HepG2 (cell line): ENCODE data around the gene TRIO. TPM values are rescaled to one million over a fixed set of nuclear protein-coding genes. Genes with fewer than 3 reads are reported as not detected.

ENCODE experiments used
- ARNT2 ChIP-seq: sonication (generic); formaldehyde crosslinking; IDR thresholded peaks from 2 replicates; pipeline ENCODE4 v1.8.0; 2022; ENCODE audit warnings: mild to moderate bottlenecking, low read depth, missing genetic modification reagents, moderate library complexity
- ATM ChIP-seq: fragments of 450-650 bp; IDR thresholded peaks from 2 replicates; pipeline ENCODE4 v1.7.1; 2017; ENCODE audit warnings: mild to moderate bottlenecking, borderline replicate concordance
- CTCF ChIP-seq: sonication (generic); formaldehyde crosslinking; IDR thresholded peaks from 2 replicates; pipeline ENCODE4 v1.5.0; 2020; ENCODE audit warnings: mild to moderate bottlenecking, missing genetic modification reagents, moderate library complexity
- FOSL2 ChIP-seq: sonication (generic); formaldehyde crosslinking; IDR thresholded peaks from 2 replicates; pipeline ENCODE4 v1.4.0; 2020; ENCODE audit warnings: missing genetic modification reagents
- LCORL ChIP-seq, 2 experiments: fragments of 450-650 bp in 1 of 2; sonication (generic) in 1 of 2; formaldehyde crosslinking in 1 of 2; IDR thresholded peaks; 2 replicates each; pipeline versions ENCODE4 v1.5.0 to v1.6.1; 2017 to 2020; ENCODE audit warnings: antibody characterized with exemption in 1 of 2, missing genetic modification reagents in 1 of 2
- POGK ChIP-seq: sonication (generic); formaldehyde crosslinking; conservative IDR thresholded peaks from 2 replicates; pipeline ENCODE4 v1.8.0; 2022; ENCODE audit warnings: mild to moderate bottlenecking, moderate library complexity, missing genetic modification reagents
- PPARG ChIP-seq: conservative IDR thresholded peaks from 2 replicates; pipeline ENCODE4 v1.6.1; 2016; ENCODE audit warnings: missing biosample characterization, missing genetic modification reagents
- PRPF4 ChIP-seq: fragments of 200-400 bp; formaldehyde crosslinking; IDR thresholded peaks from 2 replicates; pipeline ENCODE4 v1.6.1; 2016; ENCODE audit warnings: low read length, low read depth; ENCODE audit not compliant: poor library complexity, severe bottlenecking
- RAD21 ChIP-seq: fragments of 450-650 bp; formaldehyde crosslinking; IDR thresholded peaks from 2 replicates; pipeline ENCODE4 v1.5.0; 2020; ENCODE audit warnings: mild to moderate bottlenecking
- STAG1 ChIP-seq: sonication (generic); formaldehyde crosslinking; IDR thresholded peaks from 2 replicates; pipeline ENCODE4 v1.4.0; 2020; ENCODE audit warnings: missing genetic modification reagents
- USF2 ChIP-seq, 2 experiments: sonication (generic) in 1 of 2; formaldehyde crosslinking in 1 of 2; IDR thresholded peaks; 2 replicates each; pipeline versions ENCODE4 v1.5.1 to v1.6.1; 2011 to 2020; ENCODE audit warnings: borderline replicate concordance in 1 of 2, low read depth in 1 of 2, low read length in 1 of 2, mild to moderate bottlenecking in 1 of 2, missing genetic modification reagents in 1 of 2, moderate library complexity in 1 of 2
- YEATS2 ChIP-seq: sonication (generic); formaldehyde crosslinking; IDR thresholded peaks from 2 replicates; pipeline ENCODE4 v1.4.0; 2020; ENCODE audit warnings: missing genetic modification reagents, borderline replicate concordance
- ZBTB1 ChIP-seq: sonication (generic); formaldehyde crosslinking; IDR thresholded peaks from 2 replicates; pipeline ENCODE4 v1.4.0; 2020; ENCODE audit warnings: missing genetic modification reagents, borderline replicate concordance
- ZFP90 ChIP-seq: sonication (generic); formaldehyde crosslinking; IDR thresholded peaks from 2 replicates; pipeline ENCODE4 v1.8.0; 2022; ENCODE audit warnings: missing genetic modification reagents, mild to moderate bottlenecking, inconsistent platforms, borderline replicate concordance
- ZNF276 ChIP-seq: sonication (generic); formaldehyde crosslinking; IDR thresholded peaks from 2 replicates; pipeline ENCODE4 v1.4.0; 2020; ENCODE audit warnings: mild to moderate bottlenecking, low read depth, missing genetic modification reagents
- ZNF343 ChIP-seq: sonication (generic); formaldehyde crosslinking; IDR thresholded peaks from 2 replicates; pipeline ENCODE4 v1.4.0; 2020; ENCODE audit warnings: mild to moderate bottlenecking, missing genetic modification reagents
- ZNF431 ChIP-seq: sonication (generic); formaldehyde crosslinking; IDR thresholded peaks from 2 replicates; pipeline ENCODE4 v1.9.0; 2022; ENCODE audit warnings: missing genetic modification reagents, low read depth, mild to moderate bottlenecking, borderline replicate concordance
- ZNF550 ChIP-seq: sonication (generic); formaldehyde crosslinking; IDR thresholded peaks from 2 replicates; pipeline ENCODE4 v1.4.0; 2020; ENCODE audit warnings: mild to moderate bottlenecking, missing genetic modification reagents, borderline replicate concordance
- ZNF569 ChIP-seq: sonication (generic); formaldehyde crosslinking; IDR thresholded peaks from 2 replicates; pipeline ENCODE4 v1.5.0; 2020; ENCODE audit warnings: mild to moderate bottlenecking, missing genetic modification reagents, moderate library complexity, borderline replicate concordance
- ZNF589 ChIP-seq: sonication (generic); formaldehyde crosslinking; conservative IDR thresholded peaks from 2 replicates; pipeline ENCODE4 v1.8.0; 2022; ENCODE audit warnings: mild to moderate bottlenecking, moderate library complexity, missing genetic modification reagents
- polyA plus RNA-seq, 8 experiments: library from polyadenylated mRNA; depleted of rRNA in 3 of 8; stranded (reverse) in 7 of 8; unstranded in 1 of 8; fragments of >200 nt; fragmentation: Illumina TruSeq in 4 of 8; extraction: Trizol in 4 of 8; gene quantifications; 2 replicates each; pipeline versions ENCODE4 v1.2.1 to v1.2.3, GENCODE V29; 2011 to 2016; ENCODE audit warnings: low read depth in 4 of 8, missing spikeins in 1 of 8, mixed read lengths in 1 of 8; ENCODE audit not compliant: insufficient read depth in 1 of 8
- total RNA-seq, 5 experiments: library from RNA; depleted of rRNA; stranded (reverse); fragments of >200 nt; fragmentation: Illumina TruSeq; extraction: Trizol; gene quantifications; 2 replicates each; pipeline ENCODE4 v1.2.3, GENCODE V29; 2016; ENCODE audit warnings: low read depth in 1 of 5

TRIO gene
- total and polyA plus RNA-seq, 2 of the 13 experiments (the other 11 are each of a cell fraction or from before 2014, with no cell fraction given): 45.2 to 45.9 TPM

GRCh38 chr5:14364576-14365472, 221.7 kb downstream of the TRIO start (continued):
- TF ChIP-seq POGK (CRISPR knock-in tag) (0 out of 2 replicates have a peak, but pooled peaks have one; percentile 30), PRPF4 (no peak), FOSL2 (CRISPR knock-in tag) (no peak), YEATS2 (no peak), RAD21 (0 out of 2 replicates have a peak, but pooled peaks have one; percentile 14), PPARG (no peak), ZNF550 (CRISPR knock-in tag) (no peak), ZNF569 (CRISPR knock-in tag) (no peak), ZNF431 (CRISPR knock-in tag) (no peak), LCORL (IDR thresholded peaks at IDR 0.05) (peak; percentile 68; the same call in 1 of the 2 replicates), LCORL (CRISPR knock-in tag; IDR thresholded peaks at IDR 0.05) (no peak), ZBTB1 (CRISPR knock-in tag) (no peak), ZNF276 (CRISPR knock-in tag) (no peak), ZNF589 (CRISPR knock-in tag) (no peak), CTCF (CRISPR knock-in tag) (peak; percentile 60), USF2 (IDR thresholded peaks at IDR 0.05; ENCODE audit: low read depth, low read length) (no peak), USF2 (CRISPR knock-in tag; IDR thresholded peaks at IDR 0.05; ENCODE audit: borderline replicate concordance) (no peak), ZNF343 (CRISPR knock-in tag) (no peak), ZFP90 (CRISPR knock-in tag) (no peak), ATM (no peak), STAG1 (peak; percentile 61), ARNT2 (0 out of 2 replicates have a peak, but pooled peaks have one; percentile 44)
